Peyer's patch (tissue), 4 donors: ENCODE measurements around the gene ATXN2L.

Source experiments
- POLR2A ChIP-seq, 2 donors: fragments of 450-650 bp; IDR thresholded peaks; one replicate each; pipeline ENCODE4 v1.5.1; 2017; ENCODE audit warnings: antibody characterized with exemption in 2 of 2, mild to moderate bottlenecking in 2 of 2, moderate library complexity in 2 of 2
- TF ChIP-seq, protein P1 (sequence below), 6 experiments: fragments of 450-650 bp in 4 of 6; fragments of 200-600 bp in 2 of 6; sonication (generic) in 1 of 6; IDR thresholded peaks; one replicate each; pipeline ENCODE4 v1.5.1; 2017 to 2019; ENCODE audit warnings: antibody characterized with exemption in 6 of 6, mild to moderate bottlenecking in 3 of 6, moderate library complexity in 1 of 6

DNA sequence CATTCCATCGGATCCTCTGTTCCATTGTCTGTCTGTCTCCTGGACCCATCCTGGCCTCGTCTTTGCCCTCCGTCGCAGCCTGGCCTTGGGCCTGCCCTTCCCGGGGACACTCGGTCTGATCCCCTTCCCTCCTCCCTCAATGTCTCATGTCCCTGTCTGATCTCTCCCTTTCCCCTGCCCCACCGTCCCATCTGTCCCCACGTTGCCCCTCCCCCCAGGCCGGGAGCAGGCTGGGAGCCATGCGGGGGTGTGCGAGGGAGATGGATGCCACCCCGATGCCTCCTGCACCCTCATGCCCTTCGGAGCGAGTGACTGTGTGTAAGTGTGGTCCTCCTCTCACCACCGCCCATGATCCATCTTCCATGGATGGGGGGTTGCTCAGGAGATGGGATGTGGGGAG, 50.2 kb downstream of the ATXN2L start:
- TF ChIP-seq, protein P1, sequence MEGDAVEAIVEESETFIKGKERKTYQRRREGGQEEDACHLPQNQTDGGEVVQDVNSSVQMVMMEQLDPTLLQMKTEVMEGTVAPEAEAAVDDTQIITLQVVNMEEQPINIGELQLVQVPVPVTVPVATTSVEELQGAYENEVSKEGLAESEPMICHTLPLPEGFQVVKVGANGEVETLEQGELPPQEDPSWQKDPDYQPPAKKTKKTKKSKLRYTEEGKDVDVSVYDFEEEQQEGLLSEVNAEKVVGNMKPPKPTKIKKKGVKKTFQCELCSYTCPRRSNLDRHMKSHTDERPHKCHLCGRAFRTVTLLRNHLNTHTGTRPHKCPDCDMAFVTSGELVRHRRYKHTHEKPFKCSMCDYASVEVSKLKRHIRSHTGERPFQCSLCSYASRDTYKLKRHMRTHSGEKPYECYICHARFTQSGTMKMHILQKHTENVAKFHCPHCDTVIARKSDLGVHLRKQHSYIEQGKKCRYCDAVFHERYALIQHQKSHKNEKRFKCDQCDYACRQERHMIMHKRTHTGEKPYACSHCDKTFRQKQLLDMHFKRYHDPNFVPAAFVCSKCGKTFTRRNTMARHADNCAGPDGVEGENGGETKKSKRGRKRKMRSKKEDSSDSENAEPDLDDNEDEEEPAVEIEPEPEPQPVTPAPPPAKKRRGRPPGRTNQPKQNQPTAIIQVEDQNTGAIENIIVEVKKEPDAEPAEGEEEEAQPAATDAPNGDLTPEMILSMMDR (IDR thresholded peaks at IDR 0.05), result no peak
- no peak for TF ChIP-seq POLR2A (IDR thresholded peaks at IDR 0.05)
